COLO829 (cell line): ENCODE measurements around the gene VASH1.

Experiments used
- DNase-seq: peaks from one replicate; pipeline ENCODE4 v3.0.0; 2012; ENCODE audit warnings: low spot score

The VASH1 gene

GRCh38 chr14:76772300-76773187, 11.3 kb downstream of the VASH1 start:
- DNase-seq: peak; percentile 41

- peak; percentile 63 for DNase-seq
Observed at GRCh38 chr14:76773188-76773885, 12.1 kb downstream of the VASH1 start.

GRCh38 chr14:76773956-76774820, 12.9 kb downstream of the VASH1 start:
- DNase-seq: no peak

GRCh38 chr14:76774821-76775694, 13.8 kb downstream of the VASH1 start:
- DNase-seq: no peak

- DNase-seq: no peak
Observed at GRCh38 chr14:76775695-76776427, 14.6 kb downstream of the VASH1 start.

- DNase-seq: peak; percentile 70
Observed at GRCh38 chr14:76776428-76777251, 15.4 kb downstream of the VASH1 start.

GRCh38 chr14:76777721-76778120, 16.5 kb downstream of the VASH1 start:
- DNase-seq: no peak

GRCh38 chr14:76778546-76779215, 17.4 kb downstream of the VASH1 start:
- DNase-seq: no peak

GRCh38 chr14:76779221-76780057, 18.2 kb downstream of the VASH1 start:
- no peak for DNase-seq

GRCh38 chr14:76780058-76780345, 18.7 kb downstream of the VASH1 start:
- no peak for DNase-seq

GRCh38 chr14:76780360-76780759, 19.1 kb downstream of the VASH1 start:
- DNase-seq: no peak

- DNase-seq: no peak
Observed at GRCh38 chr14:76780875-76781647, 19.8 kb downstream of the VASH1 start.

- DNase-seq: no peak
Observed at GRCh38 chr14:76781648-76782051, 20.4 kb downstream of the VASH1 start.

- no peak for DNase-seq
Observed at GRCh38 chr14:76782115-76782884, 21.0 kb downstream of the VASH1 start.

- no peak for DNase-seq
Observed at GRCh38 chr14:76782885-76783566, 21.8 kb downstream of the VASH1 start.

- no peak for DNase-seq
Observed at GRCh38 chr14:76784266-76784874, 23.1 kb downstream of the VASH1 start.
